GM23338 (cell line): ENCODE results near the gene CYTH3. TPM values are rescaled to one million over a fixed set of nuclear protein-coding genes. Genes with fewer than 3 reads are reported as not detected.

Experiments
- ATAC-seq: fragments of 200-7000 bp; cut with Tn5 transposase; 3 replicates; pipeline ENCODE4 v1.9.1; 2020
- DNase-seq: peaks from one replicate; pipeline ENCODE4 v3.0.0-alpha.2; 2015; ENCODE audit warnings: low spot score
- H2AFZ ChIP-seq: fragments of 200-600 bp; sonication (generic); 2 replicates; pipeline ENCODE4 v1.8.0; 2016; ENCODE audit warnings: antibody characterized with exemption, mild to moderate bottlenecking, moderate library complexity
- H3F3A ChIP-seq: fragments of 200-600 bp; sonication (generic); replicated peaks from 2 replicates; pipeline ENCODE4 v1.8.0; 2017; ENCODE audit warnings: antibody characterized with exemption, mixed run types, low read depth
- H3K27ac ChIP-seq: fragments of 200-600 bp; sonication (generic); 2 replicates; pipeline ENCODE4 v1.6.1; 2016; ENCODE audit warnings: low read depth
- H3K27me3 ChIP-seq: fragments of 200-600 bp; sonication (generic); 2 replicates; pipeline ENCODE4 v1.8.0; 2016; ENCODE audit warnings: mild to moderate bottlenecking, mixed run types, moderate library complexity; ENCODE audit not compliant: insufficient read depth
- H3K36me3 ChIP-seq: fragments of 200-600 bp; sonication (generic); 2 replicates; pipeline ENCODE4 v1.8.0; 2016; ENCODE audit warnings: mild to moderate bottlenecking; ENCODE audit not compliant: insufficient read depth
- H3K4me1 ChIP-seq: fragments of 200-600 bp; sonication (generic); 2 replicates; pipeline ENCODE4 v1.8.0; 2016; ENCODE audit warnings: mild to moderate bottlenecking, moderate library complexity; ENCODE audit not compliant: insufficient read depth
- H3K4me2 ChIP-seq: fragments of 200-600 bp; sonication (generic); 2 replicates; pipeline ENCODE4 v1.7.1; 2017; ENCODE audit warnings: mixed run types
- H3K4me3 ChIP-seq: fragments of 200-600 bp; sonication (generic); 2 replicates; pipeline ENCODE4 v1.6.1; 2016; ENCODE audit warnings: mixed run types
- H3K79me2 ChIP-seq: fragments of 200-600 bp; sonication (generic); replicated peaks from 2 replicates; pipeline ENCODE4 v1.8.0; 2017; ENCODE audit warnings: mild to moderate bottlenecking; ENCODE audit not compliant: insufficient read depth
- H3K9me2 ChIP-seq: fragments of 200-600 bp; sonication (generic); 2 replicates; pipeline ENCODE4 v1.8.0; 2017; ENCODE audit not compliant: insufficient read depth
- H4K20me1 ChIP-seq: fragments of 200-600 bp; sonication (generic); replicated peaks from 2 replicates; pipeline ENCODE4 v1.8.0; 2017; ENCODE audit warnings: mild to moderate bottlenecking; ENCODE audit not compliant: insufficient read depth
- H3K27ac Mint-ChIP-seq: 2 replicates; pipeline ENCODE4 v1.8.0; 2020; ENCODE audit warnings: inconsistent platforms, mild to moderate bottlenecking, moderate library complexity, mixed read lengths
- H3K27me3 Mint-ChIP-seq: 3 replicates; pipeline ENCODE4 v1.8.0; 2022; ENCODE audit warnings: low read depth, mild to moderate bottlenecking, moderate library complexity, mixed read lengths, inconsistent platforms; ENCODE audit not compliant: insufficient read depth, poor library complexity
- H3K36me3 Mint-ChIP-seq: 3 replicates; pipeline ENCODE4 v1.8.0; 2021; ENCODE audit warnings: low read depth, mild to moderate bottlenecking, inconsistent platforms, moderate library complexity, mixed read lengths
- H3K4me1 Mint-ChIP-seq: 3 replicates; pipeline ENCODE4 v1.8.0; 2020; ENCODE audit warnings: mild to moderate bottlenecking, inconsistent platforms, mixed read lengths
- H3K4me3 Mint-ChIP-seq: 3 replicates; pipeline ENCODE4 v1.8.0; 2021; ENCODE audit warnings: moderate library complexity, mild to moderate bottlenecking, inconsistent platforms, mixed read lengths
- H3K9me3 Mint-ChIP-seq: 3 replicates; pipeline ENCODE4 v1.8.0; 2020; ENCODE audit warnings: moderate library complexity, mild to moderate bottlenecking, inconsistent platforms, mixed read lengths
- CREB1 ChIP-seq: fragments of 250-450 bp; sonication (Bioruptor Pico); IDR thresholded peaks from 2 replicates; pipeline ENCODE4 v1.5.0; 2020; ENCODE audit warnings: low read depth, mild to moderate bottlenecking, moderate library complexity
- EZH2 ChIP-seq: fragments of 200-600 bp; sonication (generic); IDR thresholded peaks from one replicate; pipeline ENCODE4 v1.8.0; 2017; ENCODE audit warnings: antibody characterized with exemption, mild to moderate bottlenecking, low read depth; ENCODE audit not compliant: unreplicated experiment
- EZH2phosphoT487 ChIP-seq: fragments of 200-600 bp; sonication (generic); IDR thresholded peaks from one replicate; pipeline ENCODE4 v1.8.1; 2018; ENCODE audit warnings: antibody characterized with exemption; ENCODE audit not compliant: unreplicated experiment
- JUNB ChIP-seq: IDR thresholded peaks from one replicate; pipeline ENCODE4 v1.6.1; 2016; ENCODE audit warnings: antibody characterized with exemption; ENCODE audit not compliant: unreplicated experiment
- POLR2AphosphoS5 ChIP-seq: IDR thresholded peaks from 2 replicates; pipeline ENCODE4 v1.6.1; 2016; ENCODE audit warnings: antibody characterized with exemption, low read depth
- ZNF331 ChIP-seq: fragments of 250-450 bp; sonication (Bioruptor Pico); IDR thresholded peaks from 2 replicates; pipeline ENCODE4 v1.5.0; 2020; ENCODE audit warnings: low read depth, mild to moderate bottlenecking, moderate library complexity
- polyA plus RNA-seq: library from polyadenylated mRNA; unstranded; fragments of >200 nt; fragmentation: Nextera tagmentation; extraction: Ambion mirVana; gene quantifications from 2 replicates; pipeline ENCODE4 v1.2.1, GENCODE V29; 2016
- total RNA-seq: library from RNA; depleted of rRNA; stranded (reverse); fragments of >200 nt; shearing (Covaris generic); gene quantifications from 2 replicates; pipeline ENCODE4 v1.2.3, GENCODE V29; 2014

The CYTH3 gene
- total and polyA plus RNA-seq, 2 experiments from 2014 or later = 4.6 to 15.3 TPM

DNA sequence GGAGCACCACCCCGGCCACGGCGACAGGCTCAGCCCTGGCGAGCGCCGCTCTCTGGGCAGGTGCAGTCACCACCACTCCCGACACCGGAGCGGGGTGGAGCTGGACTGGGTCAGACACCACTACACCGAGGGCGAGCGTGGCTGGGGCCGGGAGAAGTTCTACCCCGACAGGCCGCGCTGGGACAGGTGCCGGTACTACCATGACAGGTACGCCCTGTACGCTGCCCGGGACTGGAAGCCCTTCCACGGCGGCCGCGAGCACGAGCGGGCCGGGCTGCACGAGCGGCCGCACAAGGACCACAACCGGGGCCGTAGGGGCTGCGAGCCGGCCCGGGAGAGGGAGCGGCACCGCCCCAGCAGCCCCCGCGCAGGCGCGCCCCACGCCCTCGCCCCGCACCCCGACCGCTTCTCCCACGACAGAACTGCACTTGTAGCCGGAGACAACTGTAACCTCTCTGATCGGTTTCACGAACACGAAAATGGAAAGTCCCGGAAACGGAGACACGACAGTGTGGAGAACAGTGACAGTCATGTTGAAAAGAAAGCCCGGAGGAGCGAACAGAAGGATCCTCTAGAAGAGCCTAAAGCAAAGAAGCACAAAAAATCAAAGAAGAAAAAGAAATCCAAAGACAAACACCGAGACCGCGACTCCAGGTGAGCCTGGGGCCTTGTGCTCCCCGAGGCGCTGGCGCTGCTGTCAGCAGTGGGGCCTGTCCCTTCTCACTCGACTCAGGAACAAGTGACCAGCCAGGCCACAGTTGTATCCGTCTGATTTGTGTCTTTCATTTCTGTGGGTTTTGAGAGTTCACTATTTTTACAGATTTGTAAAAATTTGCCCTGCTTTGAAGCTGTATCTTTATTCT is 117.7 kb downstream of the CYTH3 start:
- H3K4me1 Mint-ChIP-seq = peaks cover 3% of the 10 kb centered on the region; the same call in 2 of the 3 replicates
- no peak for TF ChIP-seq POLR2AphosphoS5
- TF ChIP-seq CREB1 (CRISPR knock-in tag) = no peak
- TF ChIP-seq EZH2phosphoT487 = no peak
- TF ChIP-seq EZH2 = no peak
- no peak for TF ChIP-seq ZNF331 (CRISPR knock-in tag)
- Histone ChIP-seq H3K4me2 (no peak overlapping the region), H3F3A (no peaks in the 10 kb centered on the region), H2AFZ (no peak overlapping the region), H3K4me3 (no peak overlapping the region), H3K36me3 (peaks cover 16% of the 10 kb centered on the region; the same call in 1 of the 2 replicates), H3K4me1 (no peaks in the 10 kb centered on the region), H3K27me3 (no peaks in the 10 kb centered on the region), H3K9me2 (no peaks in the 10 kb centered on the region), H3K27ac (no peak overlapping the region), H3K79me2 (no peaks in the 10 kb centered on the region), H4K20me1 (peaks cover 1% of the 10 kb centered on the region)
- peak overlapping the region; percentile 24; the same call in 1 of the 3 replicates for H3K4me3 Mint-ChIP-seq
- peaks cover 4% of the 10 kb centered on the region for H3K27me3 Mint-ChIP-seq
- DNase-seq (no peak), ATAC-seq (peak; percentile 81)
- H3K27ac Mint-ChIP-seq = no peak overlapping the region
- peaks cover 64% of the 10 kb centered on the region for H3K36me3 Mint-ChIP-seq
- no peaks in the 10 kb centered on the region for H3K9me3 Mint-ChIP-seq

DNA sequence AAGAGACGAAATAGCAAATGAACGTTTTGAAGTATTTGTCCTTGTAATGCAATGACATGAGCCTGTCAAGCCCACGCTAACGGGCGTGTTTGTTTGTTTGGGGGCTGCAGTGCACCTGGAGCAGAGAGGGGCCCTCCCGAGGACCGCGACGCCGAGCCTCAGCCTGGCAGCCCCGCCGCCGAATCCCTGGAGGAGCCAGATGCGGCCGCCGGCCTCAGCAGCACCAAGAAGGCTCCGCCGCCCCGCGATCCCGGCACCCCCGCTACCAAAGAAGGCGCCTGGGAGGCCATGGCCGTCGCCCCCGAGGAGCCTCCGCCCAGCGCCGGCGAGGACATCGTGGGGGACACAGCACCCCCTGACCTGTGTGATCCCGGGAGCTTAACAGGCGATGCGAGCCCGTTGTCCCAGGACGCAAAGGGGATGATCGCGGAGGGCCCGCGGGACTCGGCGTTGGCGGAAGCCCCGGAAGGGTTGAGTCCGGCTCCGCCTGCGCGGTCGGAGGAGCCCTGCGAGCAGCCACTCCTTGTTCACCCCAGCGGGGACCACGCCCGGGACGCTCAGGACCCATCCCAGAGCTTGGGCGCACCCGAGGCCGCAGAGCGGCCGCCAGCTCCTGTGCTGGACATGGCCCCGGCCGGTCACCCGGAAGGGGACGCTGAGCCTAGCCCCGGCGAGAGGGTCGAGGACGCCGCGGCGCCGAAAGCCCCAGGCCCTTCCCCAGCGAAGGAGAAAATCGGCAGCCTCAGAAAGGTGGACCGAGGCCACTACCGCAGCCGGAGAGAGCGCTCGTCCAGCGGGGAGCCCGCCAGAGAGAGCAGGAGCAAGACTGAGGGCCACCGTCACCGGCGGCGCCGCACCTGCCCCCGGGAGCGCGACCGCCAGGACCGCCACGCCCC is 118.5 kb downstream of the CYTH3 start:
- Mint-ChIP-seq H3K4me1 (no peaks in the 10 kb centered on the region; the same call in 2 of the 3 replicates), H3K27me3 (peaks cover 5% of the 10 kb centered on the region), H3K27ac (no peak overlapping the region), H3K36me3 (peaks cover 70% of the 10 kb centered on the region), H3K4me3 (peak overlapping the region; percentile 36; the same call in 2 of the 3 replicates), H3K9me3 (no peaks in the 10 kb centered on the region)
- Histone ChIP-seq H3K9me2 (no peaks in the 10 kb centered on the region), H3K4me3 (no peak overlapping the region), H3K27me3 (no peaks in the 10 kb centered on the region), H3K4me1 (no peaks in the 10 kb centered on the region), H3K79me2 (no peaks in the 10 kb centered on the region), H2AFZ (no peak overlapping the region), H3K27ac (no peak overlapping the region), H3K4me2 (no peak overlapping the region), H3F3A (no peaks in the 10 kb centered on the region), H4K20me1 (no peaks in the 10 kb centered on the region; the same call in none of the 2 replicates), H3K36me3 (peaks cover 16% of the 10 kb centered on the region)
- peak; percentile 72 for ATAC-seq
- DNase-seq = no peak
- no peak for TF ChIP-seq JUNB
- no peak for TF ChIP-seq ZNF331 (CRISPR knock-in tag)
